CD14-positive monocyte (primary cell): ENCODE data around the gene SEC16A. TPM values are rescaled to one million over a fixed set of nuclear protein-coding genes. Genes with fewer than 3 reads are reported as not detected.

ENCODE experiments used
- DNase-seq, 3 donors: peaks; one replicate each; pipeline ENCODE4 v3.0.0-alpha.2; 2011 to 2022
- H2AFZ ChIP-seq: 2 replicates; pipeline ENCODE4 v1.6.0; 2012; ENCODE audit warnings: mild to moderate bottlenecking, low read depth, low read length, inconsistent platforms; ENCODE audit not compliant: insufficient read depth, poor library complexity, severe bottlenecking
- H3K27ac ChIP-seq, 2 donors: 1 replicate in 1 of 2; 2 replicates in 1 of 2; pipeline ENCODE4 v1.5.1; 2012 to 2013; ENCODE audit warnings: low read length in 2 of 2, control low read depth in 1 of 2, inconsistent platforms in 1 of 2, low read depth in 1 of 2, mild to moderate bottlenecking in 1 of 2
- H3K27me3 ChIP-seq, 2 donors: one replicate each; pipeline versions ENCODE4 v1.6.0 to v1.6.1; 2011 to 2013; ENCODE audit warnings: low read length in 2 of 2; ENCODE audit not compliant: control insufficient read depth in 2 of 2, insufficient read depth in 2 of 2
- H3K36me3 ChIP-seq, 2 donors: replicated peaks in 1 of 2; 1 replicate in 1 of 2; 2 replicates in 1 of 2; pipeline versions ENCODE4 v1.5.1 to v1.6.1; 2012 to 2013; ENCODE audit warnings: low read length in 2 of 2, control low read depth in 1 of 2, inconsistent platforms in 1 of 2, mild to moderate bottlenecking in 1 of 2; ENCODE audit not compliant: insufficient read depth in 2 of 2, control insufficient read depth in 1 of 2
- H3K4me1 ChIP-seq, 2 donors: 1 replicate in 1 of 2; 2 replicates in 1 of 2; pipeline versions ENCODE4 v1.5.1 to v1.6.1; 2012 to 2013; ENCODE audit warnings: low read length in 2 of 2, control low read depth in 1 of 2, inconsistent platforms in 1 of 2, mild to moderate bottlenecking in 1 of 2, moderate library complexity in 1 of 2; ENCODE audit not compliant: insufficient read depth in 2 of 2, control insufficient read depth in 1 of 2
- H3K4me2 ChIP-seq: replicated peaks from 2 replicates; pipeline ENCODE3; 2012; ENCODE audit warnings: low read length, moderate library complexity, mild to moderate bottlenecking; ENCODE audit not compliant: poor library complexity, severe bottlenecking; ENCODE audit errors: extremely low read depth
- H3K4me3 ChIP-seq, 3 experiments: fragments of 200-600 bp in 1 of 3; sonication (generic) in 1 of 3; replicated peaks in 1 of 3; 1 replicate in 2 of 3; 2 replicates in 1 of 3; pipeline ENCODE4 v1.5.1; 2011 to 2013; ENCODE audit warnings: low read length in 3 of 3, mild to moderate bottlenecking in 3 of 3, control low read depth in 2 of 3, low read depth in 2 of 3, inconsistent platforms in 1 of 3, moderate library complexity in 1 of 3
- H3K79me2 ChIP-seq: 2 replicates; pipeline ENCODE4 v1.6.0; 2012; ENCODE audit warnings: mild to moderate bottlenecking, control low read depth, inconsistent platforms, low read length, moderate library complexity; ENCODE audit not compliant: insufficient read depth
- H3K9ac ChIP-seq: 2 replicates; pipeline ENCODE4 v1.6.0; 2017; ENCODE audit warnings: low read length, mild to moderate bottlenecking; ENCODE audit not compliant: insufficient read depth, poor library complexity, severe bottlenecking
- H3K9me3 ChIP-seq, 2 donors: replicated peaks in 1 of 2; 1 replicate in 1 of 2; 2 replicates in 1 of 2; pipeline versions ENCODE4 v1.5.1 to v1.6.1; 2012 to 2013; ENCODE audit warnings: low read length in 2 of 2, control low read depth in 1 of 2; ENCODE audit not compliant: control insufficient read depth in 1 of 2, insufficient read depth in 1 of 2
- H4K20me1 ChIP-seq: 2 replicates; pipeline ENCODE4 v1.6.0; 2012; ENCODE audit warnings: mild to moderate bottlenecking, low read length, control low read depth, moderate library complexity; ENCODE audit not compliant: insufficient read depth
- H3K27ac Mint-ChIP-seq, 7 donors: one replicate each; pipeline ENCODE4 v1.8.0; 2020; ENCODE audit warnings: mild to moderate bottlenecking in 7 of 7, mixed read lengths in 7 of 7, moderate library complexity in 6 of 7, inconsistent platforms in 2 of 7
- H3K27me3 Mint-ChIP-seq, 3 donors: one replicate each; pipeline ENCODE4 v1.8.0; 2021 to 2022; ENCODE audit warnings: low read depth in 3 of 3, mild to moderate bottlenecking in 3 of 3, mixed read lengths in 3 of 3, moderate library complexity in 3 of 3, inconsistent platforms in 1 of 3
- H3K36me3 Mint-ChIP-seq, 2 donors: one replicate each; pipeline ENCODE4 v1.8.0; 2020; ENCODE audit warnings: mixed read lengths in 2 of 2, inconsistent platforms in 1 of 2, mild to moderate bottlenecking in 1 of 2
- H3K4me1 Mint-ChIP-seq: one replicate; pipeline ENCODE4 v1.8.0; 2020; ENCODE audit warnings: mild to moderate bottlenecking, mixed read lengths
- H3K4me3 Mint-ChIP-seq, 2 donors: one replicate each; pipeline ENCODE4 v1.8.0; 2020; ENCODE audit warnings: mild to moderate bottlenecking in 2 of 2, mixed read lengths in 2 of 2, moderate library complexity in 1 of 2
- H3K9me3 Mint-ChIP-seq, 7 donors: one replicate each; pipeline ENCODE4 v1.8.0; 2020 to 2022; ENCODE audit warnings: mixed read lengths in 7 of 7, mild to moderate bottlenecking in 6 of 7, moderate library complexity in 6 of 7, inconsistent platforms in 2 of 7
- WGBS: methylation state at CpG from one replicate; pipeline ENCODE4 v1.1.5; 2013; ENCODE audit warnings: missing lambda C conversion rate; ENCODE audit not compliant: insufficient coverage; 5-methylcytosine and 5-hydroxymethylcytosine counted together
- intact Hi-C, 2 donors: fragments of 100-400 bp; cut with micrococcal nuclease; formaldehyde crosslinking; loops; one replicate each; pipeline versions ENCODE4 v1.15.0 to v1.15.1; 2023
- polyA plus RNA-seq, 3 donors: library from polyadenylated mRNA; depleted of rRNA in 1 of 3; unstranded in 2 of 3; stranded (reverse) in 1 of 3; fragments of 300-500 nt in 2 of 3; fragments of >200 nt in 1 of 3; fragmentation: Illumina TruSeq in 2 of 3; gene quantifications; 1 replicate in 2 of 3; 2 replicates in 1 of 3; pipeline ENCODE4 v1.2.3, GENCODE V29; 2012 to 2021
- TF ChIP-seq, protein P1 (sequence below): fragments of 200-600 bp; IDR thresholded peaks from one replicate; pipeline ENCODE4 v1.8.0; 2022; ENCODE audit warnings: antibody characterized with exemption, mild to moderate bottlenecking

SEC16A gene
- polyA plus RNA-seq, 3 donors = 11.1 to 36.8 (median 19.1) TPM

DNA sequence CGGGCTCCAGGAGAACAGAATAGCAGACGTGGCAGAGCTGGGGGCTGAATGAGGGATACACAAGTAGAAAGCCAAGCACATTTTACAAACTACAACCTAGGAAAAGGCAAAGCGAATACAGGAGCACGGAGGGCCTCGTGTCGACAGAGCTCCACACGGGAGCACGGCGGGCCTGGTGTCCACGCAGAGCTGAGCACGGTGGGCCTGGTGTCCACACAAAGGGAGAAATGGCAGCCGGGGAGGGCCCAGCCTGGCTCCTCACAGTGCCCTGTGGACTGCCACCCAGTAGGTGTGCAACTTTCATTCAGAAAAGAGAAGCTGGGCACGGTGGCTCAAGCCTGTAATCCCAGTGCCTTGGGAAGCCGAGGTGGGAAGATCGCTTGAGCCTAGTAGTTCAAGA, 39.8 kb downstream of the SEC16A start:
- H3K9me3 ChIP-seq = no peaks in the 10 kb centered on the region
- H3K4me3 ChIP-seq = no peak overlapping the region
- peaks cover 5% of the 10 kb centered on the region for H3K79me2 ChIP-seq
- intact Hi-C loops = no loop called here
- H3K9me3 Mint-ChIP-seq = no peaks in the 10 kb centered on the region
- H3K27ac Mint-ChIP-seq = no peak overlapping the region
- H3K9ac ChIP-seq = no peak overlapping the region
- no peak overlapping the region for H3K27ac ChIP-seq
- peaks cover under 1 to 9% (median 4%) of the 10 kb centered on the region in 3 donors for H3K27me3 Mint-ChIP-seq
- peaks cover 34% of the 10 kb centered on the region for H4K20me1 ChIP-seq
- H3K36me3 Mint-ChIP-seq = peaks cover 59 to 78% of the 10 kb centered on the region in 2 donors
- DNase-seq = no peak
- WGBS = 98% methylated on average over 11 of the region's 15 CpGs
- no peak overlapping the region for H2AFZ ChIP-seq
- H3K4me2 ChIP-seq = no peak overlapping the region
- H3K27me3 ChIP-seq = peaks cover 0 to 4% of the 10 kb centered on the region in 2 donors
- H3K4me1 Mint-ChIP-seq = peaks cover 7% of the 10 kb centered on the region
- H3K4me3 Mint-ChIP-seq = no peak overlapping the region
- TF ChIP-seq, protein P1, sequence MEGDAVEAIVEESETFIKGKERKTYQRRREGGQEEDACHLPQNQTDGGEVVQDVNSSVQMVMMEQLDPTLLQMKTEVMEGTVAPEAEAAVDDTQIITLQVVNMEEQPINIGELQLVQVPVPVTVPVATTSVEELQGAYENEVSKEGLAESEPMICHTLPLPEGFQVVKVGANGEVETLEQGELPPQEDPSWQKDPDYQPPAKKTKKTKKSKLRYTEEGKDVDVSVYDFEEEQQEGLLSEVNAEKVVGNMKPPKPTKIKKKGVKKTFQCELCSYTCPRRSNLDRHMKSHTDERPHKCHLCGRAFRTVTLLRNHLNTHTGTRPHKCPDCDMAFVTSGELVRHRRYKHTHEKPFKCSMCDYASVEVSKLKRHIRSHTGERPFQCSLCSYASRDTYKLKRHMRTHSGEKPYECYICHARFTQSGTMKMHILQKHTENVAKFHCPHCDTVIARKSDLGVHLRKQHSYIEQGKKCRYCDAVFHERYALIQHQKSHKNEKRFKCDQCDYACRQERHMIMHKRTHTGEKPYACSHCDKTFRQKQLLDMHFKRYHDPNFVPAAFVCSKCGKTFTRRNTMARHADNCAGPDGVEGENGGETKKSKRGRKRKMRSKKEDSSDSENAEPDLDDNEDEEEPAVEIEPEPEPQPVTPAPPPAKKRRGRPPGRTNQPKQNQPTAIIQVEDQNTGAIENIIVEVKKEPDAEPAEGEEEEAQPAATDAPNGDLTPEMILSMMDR = no peak
- peaks cover 69 to 77% of the 10 kb centered on the region in 2 donors for H3K36me3 ChIP-seq
- H3K4me1 ChIP-seq = peaks cover 12 to 18% of the 10 kb centered on the region in 2 donors

- TF ChIP-seq, protein P1 = no peak
- intact Hi-C loops = no loop called here
- H4K20me1 ChIP-seq = peaks cover 43% of the 10 kb centered on the region
- H3K27me3 ChIP-seq = peaks cover 0 to 4% of the 10 kb centered on the region in 2 donors
- no peak overlapping the region for H3K4me3 ChIP-seq
- Mint-ChIP-seq H3K4me3 (no peak overlapping the region), H3K27me3 (peaks cover 5 to 11% (median 6%) of the 10 kb centered on the region in 3 donors), H3K9me3 (no peaks in the 10 kb centered on the region), H3K36me3 (peaks cover 51 to 69% of the 10 kb centered on the region in 2 donors), H3K4me1 (peaks cover 15% of the 10 kb centered on the region), H3K27ac (peak overlapping the region in 1 of 7 donors; percentile 68)
- H3K4me1 ChIP-seq = peaks cover 21 to 26% of the 10 kb centered on the region in 2 donors
- peaks cover 61 to 68% of the 10 kb centered on the region in 2 donors for H3K36me3 ChIP-seq
- DNase-seq = no peak
- no peak overlapping the region for H3K27ac ChIP-seq
- no peaks in the 10 kb centered on the region for H3K9me3 ChIP-seq
- WGBS = 91% methylated on average over 3 of the region's 5 CpGs
- no peak overlapping the region for H3K9ac ChIP-seq
- H3K4me2 ChIP-seq = no peak overlapping the region
- peaks cover 13% of the 10 kb centered on the region for H3K79me2 ChIP-seq
- H2AFZ ChIP-seq = no peak overlapping the region
Observed at GRCh38 chr9:136442265-136442664, 40.6 kb downstream of the SEC16A start.
